AG10803 (cell line): Measurements from ENCODE around the gene NUDT9.
A peak's percentile ranks its signal among the peaks of the same experiment; 100 is the strongest.
"Not testable (repeated sequence)": the region's sequence is repeated elsewhere in the genome, so short reads cannot be mapped to it uniquely, and the experiment has no call there.

ENCODE experiments used
- DNase-seq: peaks from one replicate; pipeline ENCODE4 v3.0.0; 2010; ENCODE audit warnings: low read depth
- H3K4me3 ChIP-seq: 2 replicates; pipeline ENCODE4 v1.5.1; 2011; ENCODE audit warnings: mild to moderate bottlenecking, low read length, control low read depth
- CTCF ChIP-seq: conservative IDR thresholded peaks from 2 replicates; pipeline ENCODE4 v1.5.1; 2011; ENCODE audit warnings: mild to moderate bottlenecking, low read length, control low read depth, inconsistent platforms

The NUDT9 gene

GRCh38 chr4:87399954-87400353 is 22.4 kb upstream of the NUDT9 start:
- no peak overlapping the region for H3K4me3 ChIP-seq
- no peak for TF ChIP-seq CTCF
- DNase-seq, result no peak

- DNase-seq, H3K4me3 ChIP-seq: not testable (repeated sequence)
Measured at GRCh38 chr4:87403732-87404131, 18.6 kb upstream of the NUDT9 start.

- no peak overlapping the region for H3K4me3 ChIP-seq
- DNase-seq, result peak; percentile 49
- TF ChIP-seq CTCF, result no peak
Measured at GRCh38 chr4:87405211-87405820, 17.1 kb upstream of the NUDT9 start.

GRCh38 chr4:87406462-87406861 is 15.9 kb upstream of the NUDT9 start:
- no peak for DNase-seq
- no peak overlapping the region for H3K4me3 ChIP-seq
- TF ChIP-seq CTCF, result no peak

- not testable (repeated sequence) for H3K4me3 ChIP-seq
Measured at GRCh38 chr4:87406902-87407301, 15.5 kb upstream of the NUDT9 start.

GRCh38 chr4:87409420-87409939 is 12.9 kb upstream of the NUDT9 start:
- TF ChIP-seq CTCF, result no peak
- no peak for DNase-seq

More at GRCh38 chr4:87406902-87407301, 15.5 kb upstream of the NUDT9 start:
- DNase-seq, result not testable (repeated sequence)

GRCh38 chr4:87410157-87410556 is 12.2 kb upstream of the NUDT9 start:
- H3K4me3 ChIP-seq, result no peak overlapping the region
- TF ChIP-seq CTCF, result no peak
- DNase-seq, result no peak

More at GRCh38 chr4:87409420-87409939, 12.9 kb upstream of the NUDT9 start:
- no peak overlapping the region for H3K4me3 ChIP-seq

- DNase-seq, result no peak
- no peak for TF ChIP-seq CTCF
- H3K4me3 ChIP-seq, result no peak overlapping the region
Measured at GRCh38 chr4:87410679-87411078, 11.7 kb upstream of the NUDT9 start.
